ENCODE results near the gene GAPDH.

GAPDH gene

DNA sequence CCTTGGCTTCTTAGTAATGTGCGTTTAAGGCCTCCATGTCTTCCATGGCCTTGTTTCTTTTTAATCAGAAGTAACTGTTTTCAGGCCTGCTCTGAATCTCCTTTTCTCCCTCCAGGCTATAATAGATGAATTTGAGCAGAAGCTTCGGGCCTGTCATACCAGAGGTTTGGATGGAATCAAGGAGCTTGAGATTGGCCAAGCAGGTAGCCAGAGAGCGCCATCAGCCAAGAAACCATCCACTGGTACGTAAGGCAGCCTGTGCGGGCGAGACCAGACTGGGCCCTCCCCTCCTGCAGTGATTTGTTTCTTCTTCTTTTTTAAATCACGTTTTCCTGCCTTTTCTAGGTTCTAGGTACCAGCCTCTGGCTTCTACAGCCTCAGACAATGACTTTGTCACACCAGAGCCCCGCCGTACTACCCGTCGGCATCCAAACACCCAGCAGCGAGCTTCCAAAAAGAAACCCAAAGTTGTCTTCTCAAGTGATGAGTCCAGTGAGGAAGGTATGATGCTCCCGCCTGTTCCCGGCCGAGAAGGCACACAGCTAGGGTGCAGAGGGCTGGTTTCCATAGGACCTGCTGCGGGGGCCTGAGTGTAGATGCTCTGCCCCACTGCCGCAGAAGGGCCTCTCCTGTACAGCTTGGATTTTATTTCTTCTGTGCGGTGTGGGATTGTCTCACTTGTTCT is 3.6 kb upstream of the GAPDH start:
- no peak overlapping the region for H3K4me3 ChIP-seq (ENCODE audit: insufficient read length, low read depth)
- H3K4me1 ChIP-seq (ENCODE audit: insufficient read depth, insufficient read length), result peaks cover 32% of the 10 kb centered on the region
- H3K9ac ChIP-seq (ENCODE audit: insufficient read length, low read depth), result peak overlapping the region; percentile 28
- no peak for TF ChIP-seq SUZ12 (IDR thresholded peaks at IDR 0.05; ENCODE audit: extremely low read depth, insufficient read depth, insufficient read length)
- no peak for TF ChIP-seq YY1 (IDR thresholded peaks at IDR 0.05; ENCODE audit: insufficient read depth, insufficient read length)
- TF ChIP-seq ZNF274 (IDR thresholded peaks at IDR 0.05; ENCODE audit: low read depth, low read length), result no peak
- H3K27me3 ChIP-seq (ENCODE audit: insufficient read depth, insufficient read length), result no peaks in the 10 kb centered on the region
- H3K9me3 ChIP-seq (ENCODE audit: insufficient read depth, low read length), result no peaks in the 10 kb centered on the region
- DNase-seq (ENCODE audit: low read depth, low spot score), result no peak
- H3K36me3 ChIP-seq (ENCODE audit: insufficient read depth, insufficient read length, low read length), result peaks cover 81% of the 10 kb centered on the region

DNA sequence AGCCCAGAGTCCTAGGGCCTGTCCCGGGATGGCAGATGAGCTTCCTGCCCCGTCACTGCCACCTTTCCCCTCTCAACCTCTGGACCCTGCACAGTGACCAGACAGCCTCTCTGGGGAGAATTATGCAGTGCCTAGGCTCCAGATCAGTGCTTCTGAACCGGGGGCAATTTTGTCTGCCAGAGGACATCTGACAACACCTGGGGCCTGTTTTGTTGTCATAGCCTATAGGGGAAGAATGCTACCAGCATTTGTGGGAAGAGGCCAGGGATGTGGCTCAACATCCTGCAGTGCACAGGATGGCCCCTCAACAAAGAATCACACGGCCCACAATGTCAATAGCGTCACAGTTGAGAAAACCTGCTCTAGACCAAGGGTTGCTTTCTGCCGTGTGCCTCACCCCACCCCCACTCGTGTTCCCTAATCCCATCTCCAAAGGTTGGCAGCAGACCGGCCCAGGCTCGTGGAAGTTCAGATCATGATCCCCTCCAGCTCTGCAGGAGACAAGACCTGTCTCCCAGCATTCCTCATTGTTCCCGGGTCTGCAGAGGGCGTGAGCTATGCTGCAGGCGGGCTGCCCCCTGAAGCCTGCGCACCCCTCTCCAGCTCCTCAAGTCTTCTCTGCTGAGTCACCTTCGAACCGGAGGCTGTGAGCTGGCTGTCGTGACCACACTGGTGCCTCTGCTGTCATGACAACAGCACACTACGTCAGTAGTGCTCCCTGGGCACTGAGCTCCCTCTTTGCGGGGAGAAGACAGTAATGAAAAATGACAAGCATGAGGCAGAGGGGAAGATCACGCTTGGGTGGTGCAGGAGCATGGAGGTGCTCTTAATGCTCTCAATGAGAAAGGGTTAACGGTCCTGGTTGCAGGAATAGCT is 2.0 kb upstream of the GAPDH start:
- H3K4me3 ChIP-seq (ENCODE audit: insufficient read length, low read depth), result peak overlapping the region; percentile 99
- H3K9me3 ChIP-seq (ENCODE audit: insufficient read depth, low read length), result no peaks in the 10 kb centered on the region
- no peak for TF ChIP-seq YY1 (IDR thresholded peaks at IDR 0.05; ENCODE audit: insufficient read depth, insufficient read length)
- TF ChIP-seq SUZ12 (IDR thresholded peaks at IDR 0.05; ENCODE audit: extremely low read depth, insufficient read depth, insufficient read length), result no peak
- no peak for TF ChIP-seq ZNF274 (IDR thresholded peaks at IDR 0.05; ENCODE audit: low read depth, low read length)
- peaks cover 42% of the 10 kb centered on the region for H3K4me1 ChIP-seq (ENCODE audit: insufficient read depth, insufficient read length)
- H3K27me3 ChIP-seq (ENCODE audit: insufficient read depth, insufficient read length), result no peaks in the 10 kb centered on the region
- H3K36me3 ChIP-seq (ENCODE audit: insufficient read depth, insufficient read length, low read length), result peaks cover 81% of the 10 kb centered on the region
- peak; percentile 88 for DNase-seq (ENCODE audit: low read depth, low spot score)
- peak overlapping the region; percentile 100 for H3K9ac ChIP-seq (ENCODE audit: insufficient read length, low read depth)

DNA sequence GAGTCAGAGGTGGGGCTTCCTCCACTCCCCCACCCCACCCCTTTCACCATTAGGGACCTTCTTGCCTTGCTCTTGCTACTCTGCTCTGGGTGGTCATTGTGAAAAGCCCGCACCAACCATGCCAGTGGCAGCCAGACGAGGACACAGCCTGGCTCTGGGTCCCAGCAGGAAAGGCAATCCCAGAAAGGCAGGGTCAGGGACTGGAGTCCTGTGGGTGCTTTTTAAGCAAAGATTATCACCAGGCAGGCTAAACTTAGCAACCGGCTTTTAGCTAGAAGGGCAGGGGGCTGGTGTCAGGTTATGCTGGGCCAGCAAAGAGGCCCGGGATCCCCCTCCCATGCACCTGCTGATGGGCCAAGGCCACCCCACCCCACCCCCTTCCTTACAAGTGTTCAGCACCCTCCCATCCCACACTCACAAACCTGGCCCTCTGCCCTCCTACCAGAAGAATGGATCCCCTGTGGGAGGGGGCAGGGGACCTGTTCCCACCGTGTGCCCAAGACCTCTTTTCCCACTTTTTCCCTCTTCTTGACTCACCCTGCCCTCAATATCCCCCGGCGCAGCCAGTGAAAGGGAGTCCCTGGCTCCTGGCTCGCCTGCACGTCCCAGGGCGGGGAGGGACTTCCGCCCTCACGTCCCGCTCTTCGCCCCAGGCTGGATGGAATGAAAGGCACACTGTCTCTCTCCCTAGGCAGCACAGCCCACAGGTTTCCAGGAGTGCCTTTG is 1.2 kb upstream of the GAPDH start:
- Histone ChIP-seq H3K27me3 (ENCODE audit: insufficient read depth, insufficient read length) (no peaks in the 10 kb centered on the region), H3K9me3 (ENCODE audit: insufficient read depth, low read length) (no peaks in the 10 kb centered on the region), H3K4me1 (ENCODE audit: insufficient read depth, insufficient read length) (peaks cover 40% of the 10 kb centered on the region), H3K36me3 (ENCODE audit: insufficient read depth, insufficient read length, low read length) (peaks cover 81% of the 10 kb centered on the region), H3K4me3 (ENCODE audit: insufficient read length, low read depth) (peak overlapping the region; percentile 99), H3K9ac (ENCODE audit: insufficient read length, low read depth) (peak overlapping the region; percentile 100)
- no peak for TF ChIP-seq SUZ12 (IDR thresholded peaks at IDR 0.05; ENCODE audit: extremely low read depth, insufficient read depth, insufficient read length)
- DNase-seq (ENCODE audit: low read depth, low spot score), result peak; percentile 93

DNA sequence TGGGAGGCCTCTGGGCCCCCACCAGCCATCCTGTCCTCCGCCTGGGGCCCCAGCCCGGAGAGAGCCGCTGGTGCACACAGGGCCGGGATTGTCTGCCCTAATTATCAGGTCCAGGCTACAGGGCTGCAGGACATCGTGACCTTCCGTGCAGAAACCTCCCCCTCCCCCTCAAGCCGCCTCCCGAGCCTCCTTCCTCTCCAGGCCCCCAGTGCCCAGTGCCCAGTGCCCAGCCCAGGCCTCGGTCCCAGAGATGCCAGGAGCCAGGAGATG is 729 bp upstream of the GAPDH start:
- H3K4me3 ChIP-seq (ENCODE audit: insufficient read length, low read depth), result peak overlapping the region; percentile 99
- no peaks in the 10 kb centered on the region for H3K27me3 ChIP-seq (ENCODE audit: insufficient read depth, insufficient read length)
- no peak for DNase-seq (ENCODE audit: low read depth, low spot score)
- no peaks in the 10 kb centered on the region for H3K9me3 ChIP-seq (ENCODE audit: insufficient read depth, low read length)
- TF ChIP-seq ZNF274 (IDR thresholded peaks at IDR 0.05; ENCODE audit: low read depth, low read length) (no peak), YY1 (IDR thresholded peaks at IDR 0.05; ENCODE audit: insufficient read depth, insufficient read length) (no peak), SUZ12 (IDR thresholded peaks at IDR 0.05; ENCODE audit: extremely low read depth, insufficient read depth, insufficient read length) (no peak)
- H3K36me3 ChIP-seq (ENCODE audit: insufficient read depth, insufficient read length, low read length), result peaks cover 81% of the 10 kb centered on the region
- peaks cover 36% of the 10 kb centered on the region for H3K4me1 ChIP-seq (ENCODE audit: insufficient read depth, insufficient read length)
- H3K9ac ChIP-seq (ENCODE audit: insufficient read length, low read depth), result peak overlapping the region; percentile 100

DNA sequence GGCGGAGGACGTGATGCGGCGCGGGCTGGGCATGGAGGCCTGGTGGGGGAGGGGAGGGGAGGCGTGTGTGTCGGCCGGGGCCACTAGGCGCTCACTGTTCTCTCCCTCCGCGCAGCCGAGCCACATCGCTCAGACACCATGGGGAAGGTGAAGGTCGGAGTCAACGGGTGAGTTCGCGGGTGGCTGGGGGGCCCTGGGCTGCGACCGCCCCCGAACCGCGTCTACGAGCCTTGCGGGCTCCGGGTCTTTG is 303 bp downstream of the GAPDH start:
- H3K27me3 ChIP-seq (ENCODE audit: insufficient read depth, insufficient read length), result no peaks in the 10 kb centered on the region
- TF ChIP-seq ZNF274 (IDR thresholded peaks at IDR 0.05; ENCODE audit: low read depth, low read length) (no peak), SUZ12 (IDR thresholded peaks at IDR 0.05; ENCODE audit: extremely low read depth, insufficient read depth, insufficient read length) (no peak), YY1 (IDR thresholded peaks at IDR 0.05; ENCODE audit: insufficient read depth, insufficient read length) (no peak)
- H3K4me3 ChIP-seq (ENCODE audit: insufficient read length, low read depth), result peak overlapping the region; percentile 99
- H3K9me3 ChIP-seq (ENCODE audit: insufficient read depth, low read length), result no peaks in the 10 kb centered on the region
- peak overlapping the region; percentile 100 for H3K9ac ChIP-seq (ENCODE audit: insufficient read length, low read depth)
- peaks cover 81% of the 10 kb centered on the region for H3K36me3 ChIP-seq (ENCODE audit: insufficient read depth, insufficient read length, low read length)
- H3K4me1 ChIP-seq (ENCODE audit: insufficient read depth, insufficient read length), result peaks cover 32% of the 10 kb centered on the region
- no peak for DNase-seq (ENCODE audit: low read depth, low spot score)

DNA sequence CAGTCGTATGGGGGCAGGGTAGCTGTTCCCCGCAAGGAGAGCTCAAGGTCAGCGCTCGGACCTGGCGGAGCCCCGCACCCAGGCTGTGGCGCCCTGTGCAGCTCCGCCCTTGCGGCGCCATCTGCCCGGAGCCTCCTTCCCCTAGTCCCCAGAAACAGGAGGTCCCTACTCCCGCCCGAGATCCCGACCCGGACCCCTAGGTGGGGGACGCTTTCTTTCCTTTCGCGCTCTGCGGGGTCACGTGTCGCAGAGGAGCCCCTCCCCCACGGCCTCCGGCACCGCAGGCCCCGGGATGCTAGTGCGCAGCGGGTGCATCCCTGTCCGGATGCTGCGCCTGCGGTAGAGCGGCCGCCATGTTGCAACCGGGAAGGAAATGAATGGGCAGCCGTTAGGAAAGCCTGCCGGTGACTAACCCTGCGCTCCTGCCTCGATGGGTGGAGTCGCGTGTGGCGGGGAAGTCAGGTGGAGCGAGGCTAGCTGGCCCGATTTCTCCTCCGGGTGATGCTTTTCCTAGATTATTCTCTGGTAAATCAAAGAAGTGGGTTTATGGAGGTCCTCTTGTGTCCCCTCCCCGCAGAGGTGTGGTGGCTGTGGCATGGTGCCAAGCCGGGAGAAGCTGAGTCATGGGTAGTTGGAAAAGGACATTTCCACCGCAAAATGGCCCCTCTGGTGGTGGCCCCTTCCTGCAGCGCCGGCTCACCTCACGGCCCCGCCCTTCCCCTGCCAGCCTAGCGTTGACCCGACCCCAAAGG is 804 bp downstream of the GAPDH start:
- peak overlapping the region; percentile 99 for H3K4me3 ChIP-seq (ENCODE audit: insufficient read length, low read depth)
- H3K36me3 ChIP-seq (ENCODE audit: insufficient read depth, insufficient read length, low read length), result peaks cover 81% of the 10 kb centered on the region
- H3K4me1 ChIP-seq (ENCODE audit: insufficient read depth, insufficient read length), result peaks cover 33% of the 10 kb centered on the region

DNA sequence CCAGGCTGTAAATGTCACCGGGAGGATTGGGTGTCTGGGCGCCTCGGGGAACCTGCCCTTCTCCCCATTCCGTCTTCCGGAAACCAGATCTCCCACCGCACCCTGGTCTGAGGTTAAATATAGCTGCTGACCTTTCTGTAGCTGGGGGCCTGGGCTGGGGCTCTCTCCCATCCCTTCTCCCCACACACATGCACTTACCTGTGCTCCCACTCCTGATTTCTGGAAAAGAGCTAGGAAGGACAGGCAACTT is 1.3 kb downstream of the GAPDH start:
- peak overlapping the region; percentile 99 for H3K4me3 ChIP-seq (ENCODE audit: insufficient read length, low read depth)
- H3K9ac ChIP-seq (ENCODE audit: insufficient read length, low read depth), result peak overlapping the region; percentile 100
- H3K36me3 ChIP-seq (ENCODE audit: insufficient read depth, insufficient read length, low read length), result peaks cover 79% of the 10 kb centered on the region
- no peak for TF ChIP-seq ZNF274 (IDR thresholded peaks at IDR 0.05; ENCODE audit: low read depth, low read length)
- no peak for TF ChIP-seq YY1 (IDR thresholded peaks at IDR 0.05; ENCODE audit: insufficient read depth, insufficient read length)
- no peak for TF ChIP-seq SUZ12 (IDR thresholded peaks at IDR 0.05; ENCODE audit: extremely low read depth, insufficient read depth, insufficient read length)
- no peaks in the 10 kb centered on the region for H3K27me3 ChIP-seq (ENCODE audit: insufficient read depth, insufficient read length)
- DNase-seq (ENCODE audit: low read depth, low spot score), result no peak
- no peaks in the 10 kb centered on the region for H3K9me3 ChIP-seq (ENCODE audit: insufficient read depth, low read length)
- H3K4me1 ChIP-seq (ENCODE audit: insufficient read depth, insufficient read length), result peaks cover 34% of the 10 kb centered on the region

More for the DNA sequence above, 804 bp downstream of the GAPDH start:
- DNase-seq (ENCODE audit: low read depth, low spot score), result peak; percentile 77
- H3K9me3 ChIP-seq (ENCODE audit: insufficient read depth, low read length), result no peaks in the 10 kb centered on the region
- TF ChIP-seq SUZ12 (IDR thresholded peaks at IDR 0.05; ENCODE audit: extremely low read depth, insufficient read depth, insufficient read length) (no peak), ZNF274 (IDR thresholded peaks at IDR 0.05; ENCODE audit: low read depth, low read length) (no peak), YY1 (IDR thresholded peaks at IDR 0.05; ENCODE audit: insufficient read depth, insufficient read length) (peak; percentile 53)
- peak overlapping the region; percentile 100 for H3K9ac ChIP-seq (ENCODE audit: insufficient read length, low read depth)
- no peaks in the 10 kb centered on the region for H3K27me3 ChIP-seq (ENCODE audit: insufficient read depth, insufficient read length)

Measured in NT2/D1 (cell line).